ENCODE data around the gene TNIP3. TPM values are rescaled to one million over a fixed set of nuclear protein-coding genes. Genes with fewer than 3 reads are reported as not detected.

The TNIP3 gene
- total RNA-seq, 2 experiments from 2014 or later, result 1.0 TPM; not detected in 1

GRCh38 chr4:121108557-121108956 is 55.6 kb downstream of the TNIP3 start:
- TF ChIP-seq EZH2phosphoT487 (IDR thresholded peaks at IDR 0.05; ENCODE audit: borderline replicate concordance, low read depth, low read length), result no peak
- no peak for TF ChIP-seq CTCF (conservative IDR thresholded peaks at IDR 0.05; ENCODE audit: low read length)
- H3K4me3 ChIP-seq (ENCODE audit: low read depth, low read length, poor library complexity, severe bottlenecking), result no peak overlapping the region
- DNase-seq (ENCODE audit: low spot score), result no peak
- H2AFZ ChIP-seq (ENCODE audit: low read length), result no peak overlapping the region
- intact Hi-C loops (cut with micrococcal nuclease; ENCODE audit: unreplicated experiment), result no loop called here
- no peaks in the 10 kb centered on the region for H4K20me1 ChIP-seq (ENCODE audit: insufficient read depth, low read length)
- no TSS peak for BruUV-seq (replicated peaks)
- H3K36me3 ChIP-seq (ENCODE audit: insufficient read depth, low read length), result no peaks in the 10 kb centered on the region
- H3K9me3 ChIP-seq (ENCODE audit: low read length), result no peaks in the 10 kb centered on the region
- no peaks in the 10 kb centered on the region for H3K4me1 ChIP-seq (ENCODE audit: insufficient read depth, low read length, poor library complexity, severe bottlenecking)
- H3K9me2 ChIP-seq (ENCODE audit: insufficient read depth, low read length), result no peaks in the 10 kb centered on the region
- ChIA-PET CTCF (ENCODE audit: unreplicated experiment) (no interaction called here), POLR2A (no interaction called here)
- H3K27ac ChIP-seq (ENCODE audit: low read depth, low read length, poor library complexity, severe bottlenecking), result no peak overlapping the region
- no peaks in the 10 kb centered on the region for H3K79me2 ChIP-seq (ENCODE audit: insufficient read depth, low read depth, low read length)
- H3K4me2 ChIP-seq (ENCODE audit: low read length), result no peak overlapping the region

- H3K4me2 ChIP-seq (ENCODE audit: low read length), result no peak overlapping the region
- POLR2A ChIA-PET, result no interaction called here
- CTCF ChIA-PET (ENCODE audit: unreplicated experiment), result no interaction called here
- no peak overlapping the region for H2AFZ ChIP-seq (ENCODE audit: low read length)
- TF ChIP-seq CTCF (conservative IDR thresholded peaks at IDR 0.05; ENCODE audit: low read length), result no peak
- TF ChIP-seq EZH2phosphoT487 (IDR thresholded peaks at IDR 0.05; ENCODE audit: borderline replicate concordance, low read depth, low read length), result no peak
- no peak for DNase-seq (ENCODE audit: low spot score)
- H3K9me2 ChIP-seq (ENCODE audit: insufficient read depth, low read length), result no peaks in the 10 kb centered on the region
- intact Hi-C loops (cut with micrococcal nuclease; ENCODE audit: unreplicated experiment), result no loop called here
- H4K20me1 ChIP-seq (ENCODE audit: insufficient read depth, low read length), result no peaks in the 10 kb centered on the region
- H3K4me3 ChIP-seq (ENCODE audit: low read depth, low read length, poor library complexity, severe bottlenecking), result no peak overlapping the region
- no peak overlapping the region for H3K27ac ChIP-seq (ENCODE audit: low read depth, low read length, poor library complexity, severe bottlenecking)
- H3K9me3 ChIP-seq (ENCODE audit: low read length), result no peaks in the 10 kb centered on the region
- no peaks in the 10 kb centered on the region for H3K79me2 ChIP-seq (ENCODE audit: insufficient read depth, low read depth, low read length)
- no peaks in the 10 kb centered on the region for H3K36me3 ChIP-seq (ENCODE audit: insufficient read depth, low read length)
- no TSS peak for BruUV-seq (replicated peaks)
- no peaks in the 10 kb centered on the region for H3K4me1 ChIP-seq (ENCODE audit: insufficient read depth, low read length, poor library complexity, severe bottlenecking)
Measured at GRCh38 chr4:121107507-121107906, 56.6 kb downstream of the TNIP3 start.

GRCh38 chr4:121100093-121100775 is 63.9 kb downstream of the TNIP3 start:
- H3K9me2 ChIP-seq (ENCODE audit: insufficient read depth, low read length), result no peaks in the 10 kb centered on the region
- no peaks in the 10 kb centered on the region for H3K9me3 ChIP-seq (ENCODE audit: low read length)
- H3K79me2 ChIP-seq (ENCODE audit: insufficient read depth, low read depth, low read length), result no peaks in the 10 kb centered on the region
- no peak overlapping the region for H3K4me2 ChIP-seq (ENCODE audit: low read length)
- ChIA-PET CTCF (ENCODE audit: unreplicated experiment) (no interaction called here), POLR2A (interaction anchor here (0.7 kb wide), 3 partner anchors 48 to 1095 kb away, joined by 3 to 8 read pairs (median 3); no protein-coding TSS in a partner anchor)
- no peaks in the 10 kb centered on the region for H4K20me1 ChIP-seq (ENCODE audit: insufficient read depth, low read length)
- H2AFZ ChIP-seq (ENCODE audit: low read length), result no peak overlapping the region
- no TSS peak for BruUV-seq (replicated peaks)
- no peak overlapping the region for H3K4me3 ChIP-seq (ENCODE audit: low read depth, low read length, poor library complexity, severe bottlenecking)
- TF ChIP-seq EZH2phosphoT487 (IDR thresholded peaks at IDR 0.05; ENCODE audit: borderline replicate concordance, low read depth, low read length), result no peak
- TF ChIP-seq CTCF (conservative IDR thresholded peaks at IDR 0.05; ENCODE audit: low read length), result no peak
- intact Hi-C loops (cut with micrococcal nuclease; ENCODE audit: unreplicated experiment), result no loop called here
- no peak for DNase-seq (ENCODE audit: low spot score)
- no peaks in the 10 kb centered on the region for H3K4me1 ChIP-seq (ENCODE audit: insufficient read depth, low read length, poor library complexity, severe bottlenecking)
- no peaks in the 10 kb centered on the region for H3K36me3 ChIP-seq (ENCODE audit: insufficient read depth, low read length)
- H3K27ac ChIP-seq (ENCODE audit: low read depth, low read length, poor library complexity, severe bottlenecking), result no peak overlapping the region

Data from OCI-LY7 (cell line).